Activated CD8-positive, alpha-beta memory T cell treated with anti-CD3 and anti-CD28 coated beads for 36 hours (primary cell): Measurements from ENCODE around the gene TSACC. TPM values are rescaled to one million over a fixed set of nuclear protein-coding genes. Genes with fewer than 3 reads are reported as not detected.
"Not testable (repeated sequence)": the region's sequence is repeated elsewhere in the genome, so short reads cannot be mapped to it uniquely, and the experiment has no call there.

Experiments used
- CTCF ChIA-PET: fragments of 350-600 bp; sonication (Branson Sonifier 250); formaldehyde crosslinking; loops from one replicate; lab custom pipeline; 2021; ENCODE audit warnings: antibody characterized with exemption; lab: Charles Lee
- POLR2A ChIA-PET: fragments of 350-600 bp; sonication (Branson Sonifier 250); formaldehyde crosslinking; loops from one replicate; lab custom pipeline; 2021; ENCODE audit warnings: antibody characterized with exemption; lab: Charles Lee
- total RNA-seq, 2 experiments: library from RNA; stranded (reverse); gene quantifications; one replicate each; pipeline ENCODE4 v1.2.3, GENCODE V29; 2021

Gene TSACC
- under 1 TPM in 1 of 2 experiments, not detected in 1; 0.36 TPM for total RNA-seq

- ChIA-PET CTCF (interaction anchor here (1.7 to 2.3 kb wide), 2 partner anchors 13 to 47 kb away, joined by 7 to 10 read pairs; no protein-coding TSS in a partner anchor), POLR2A (interaction anchor here (0.6 to 1.3 kb wide), 5 partner anchors 35 to 126 kb away, joined by 3 to 8 read pairs (median 4); partner anchors contain the start of genes PMF1 and SMG5)
These were observed at the start of gene TSACC, which contains the start of gene CCT3 for GRCh38 chr1:156338180-156338976. TSS of gene TSACC (plus strand) at chr1:156338526. CDS start at chr1:156339758, 1,232 bp downstream. TSS of gene CCT3 (minus strand) at chr1:156338292. CDS start at chr1:156338184, 108 bp downstream.

- ChIA-PET CTCF (no interaction called here), POLR2A (no interaction called here)
These were observed 48.5 kb upstream of the TSACC start for GRCh38 chr1:156289857-156290256.

GRCh38 chr1:156291226-156292061 lies 46.9 kb upstream of the TSACC start:
- POLR2A ChIA-PET, result interaction anchor here (0.9 kb wide), 1 partner anchor 9 kb away, joined by 4 read pairs; the partner anchor contains the start of gene SMG5
- CTCF ChIA-PET, result no interaction called here

DNA sequence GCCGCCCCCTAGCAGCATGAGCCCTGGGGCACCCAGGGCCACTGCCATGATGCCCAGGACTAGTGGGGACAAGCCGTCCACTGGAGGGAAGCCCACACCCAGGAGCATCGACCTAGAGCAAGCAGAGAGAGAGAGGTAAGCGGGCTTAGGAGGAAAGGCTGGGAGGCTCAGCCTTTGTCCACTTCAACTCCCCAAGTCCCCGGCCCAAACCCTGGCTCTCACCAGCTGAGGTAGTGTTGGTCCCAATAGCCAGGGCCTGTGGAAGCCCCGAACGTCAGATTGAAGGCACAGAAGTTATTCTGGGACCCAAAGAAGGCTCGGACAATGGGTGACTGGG lies 45.3 kb upstream of the TSACC start:
- POLR2A ChIA-PET, result interaction anchor here (0.9 kb wide), 1 partner anchor 11 kb away, joined by 3 read pairs; no protein-coding TSS in a partner anchor
- CTCF ChIA-PET, result no interaction called here

- POLR2A ChIA-PET, result interaction anchor here (1.1 kb wide), 1 partner anchor 9 kb away, joined by 3 read pairs; no protein-coding TSS in a partner anchor
These were observed 44.4 kb upstream of the TSACC start for GRCh38 chr1:156293895-156294294.

DNA sequence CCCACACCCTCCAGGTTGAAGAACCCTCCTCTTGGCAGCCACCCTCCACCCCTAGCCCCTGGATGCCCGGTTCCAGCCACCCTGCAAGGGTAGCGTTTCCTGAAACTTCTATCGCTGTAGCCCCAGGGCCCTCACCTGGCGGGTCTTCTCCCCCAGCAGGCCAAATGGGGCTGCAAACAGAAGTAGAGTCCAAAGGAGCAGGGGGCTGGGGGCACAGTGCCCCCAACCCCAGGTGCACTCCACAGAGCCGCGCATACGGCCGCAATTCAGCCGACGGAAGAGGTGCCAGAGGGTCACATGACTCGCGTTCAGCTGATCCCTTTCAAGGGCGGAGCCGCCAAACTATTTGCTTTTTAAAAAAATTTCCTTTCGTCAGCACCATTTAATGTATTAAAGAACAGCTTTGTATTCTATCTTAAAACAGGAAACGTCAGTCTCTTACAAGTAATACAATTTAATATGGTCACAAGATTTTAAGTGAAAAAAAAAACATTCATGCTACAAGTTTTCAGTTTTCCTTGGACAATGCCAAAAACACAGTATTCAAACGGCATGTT lies 42.9 kb upstream of the TSACC start, which contains the start of gene GLMP:
Gene GLMP, minus strand, starts transcription at position 289 of the 557 bp plus-strand sequence. Its CDS starts 34 bp downstream, at position 255.
- CTCF ChIA-PET, result interaction anchor here (1.0 to 2.2 kb wide), 2 partner anchors 13 to 306 kb away, joined by 3 to 6 read pairs; partner anchors contain the start of gene SMG5
- POLR2A ChIA-PET, result interaction anchor here (0.6 to 2.0 kb wide), 3 partner anchors 13 to 22 kb away, joined by 3 to 8 read pairs (median 4); partner anchors contain the start of gene SMG5

More at GRCh38 chr1:156293895-156294294, 44.4 kb upstream of the TSACC start:
- CTCF ChIA-PET, result interaction anchor here (2.2 kb wide), 1 partner anchor 12 kb away, joined by 6 read pairs; the partner anchor contains the start of gene SMG5

DNA sequence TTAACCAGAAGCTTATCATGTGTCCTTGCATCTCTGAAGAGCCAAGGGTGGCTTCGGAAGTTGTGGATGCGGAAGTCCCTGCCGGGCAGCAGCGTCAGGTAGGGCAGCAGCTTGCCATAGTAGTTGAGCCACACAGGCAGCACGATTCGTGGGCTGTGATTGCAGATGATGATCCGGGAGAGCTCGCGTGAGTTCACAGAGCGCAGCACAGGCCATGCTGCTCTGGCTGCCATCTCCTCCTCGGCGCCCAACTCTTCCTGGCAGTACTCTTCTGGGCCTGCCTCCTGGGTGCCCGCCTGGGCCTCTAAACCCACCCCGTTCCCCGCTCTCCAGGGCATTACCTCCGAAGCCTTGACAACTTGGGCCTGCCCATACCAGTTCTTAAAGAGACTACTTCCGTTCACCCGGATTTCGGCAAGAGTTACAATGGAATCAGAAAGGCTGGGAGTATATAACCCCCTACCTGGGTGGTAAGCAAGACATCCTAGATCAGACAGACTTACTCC lies 39.4 kb upstream of the TSACC start, which contains the start of gene VHLL:
Gene VHLL, minus strand, starts transcription at position 456 of the 506 bp plus-strand sequence. Its CDS starts 118 bp downstream, at position 338.
- POLR2A ChIA-PET, result no interaction called here
- CTCF ChIA-PET, result no interaction called here

DNA sequence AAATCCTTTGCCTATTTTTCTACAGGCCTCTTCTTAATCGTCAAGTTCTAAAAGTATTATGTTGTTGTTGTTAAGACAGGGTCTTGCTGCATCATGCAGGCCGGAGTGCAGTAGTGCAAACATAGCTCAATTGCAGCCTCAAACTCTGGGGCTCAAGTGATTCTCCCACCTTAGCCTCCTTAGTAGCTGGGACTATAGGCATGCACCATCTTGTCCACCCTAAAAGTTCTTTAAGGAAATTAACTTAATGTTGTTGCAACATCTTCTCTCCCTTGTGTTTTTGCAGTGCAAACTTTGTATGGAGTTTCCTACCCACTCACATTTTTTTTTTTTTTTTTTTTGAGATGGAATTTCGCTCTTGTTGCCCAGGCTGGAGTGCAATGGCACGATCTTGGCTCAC lies 35.1 kb upstream of the TSACC start:
- CTCF ChIA-PET, result interaction anchor here (0.7 kb wide), 1 partner anchor 143 kb away, joined by 3 read pairs; no protein-coding TSS in a partner anchor
- POLR2A ChIA-PET, result interaction anchor here (0.8 to 1.1 kb wide), 4 partner anchors 9 to 34 kb away, joined by 3 to 8 read pairs (median 5); partner anchors contain the start of genes CCT3 and SMG5

- CTCF ChIA-PET, result interaction anchor here (1.0 kb wide), 1 partner anchor 22 kb away, joined by 3 read pairs; the partner anchor contains the start of gene SMG5
- POLR2A ChIA-PET, result interaction anchor here (0.6 kb wide), 1 partner anchor 30 kb away, joined by 3 read pairs; no protein-coding TSS in a partner anchor
These were observed 33.1 kb upstream of the TSACC start for GRCh38 chr1:156305215-156305614.

DNA sequence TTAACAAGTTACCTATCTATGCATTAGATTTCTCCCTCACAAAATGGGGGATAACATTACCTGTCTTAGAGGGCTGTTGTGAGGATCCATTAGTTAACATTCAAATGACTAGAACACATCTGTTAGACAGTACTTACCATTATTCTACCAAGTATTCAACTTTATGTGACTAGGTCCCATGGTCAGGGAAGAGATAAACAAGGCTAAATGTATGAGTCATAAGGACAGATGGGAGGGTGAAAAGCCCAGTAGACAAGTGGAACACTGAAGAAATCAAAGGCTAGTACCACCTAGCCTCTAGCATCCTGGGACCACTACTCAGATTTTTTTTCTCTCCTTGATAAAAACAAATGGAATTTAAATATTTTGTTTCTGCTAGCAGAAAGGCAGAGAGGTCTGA lies 30.2 kb upstream of the TSACC start:
- ChIA-PET POLR2A (interaction anchor here (1.3 kb wide), 1 partner anchor 25 kb away, joined by 3 read pairs; the partner anchor contains the start of gene SMG5), CTCF (interaction anchor here (0.6 to 0.9 kb wide), 3 partner anchors 18 to 254 kb away, joined by 3 to 4 read pairs (median 3); no protein-coding TSS in a partner anchor)

GRCh38 chr1:156310962-156311361 lies 27.4 kb upstream of the TSACC start:
- CTCF ChIA-PET, result interaction anchor here (0.9 to 1.3 kb wide), 3 partner anchors 9 to 333 kb away, joined by 3 to 4 read pairs (median 3); partner anchors contain the start of gene ARHGEF2
- POLR2A ChIA-PET, result no interaction called here

DNA sequence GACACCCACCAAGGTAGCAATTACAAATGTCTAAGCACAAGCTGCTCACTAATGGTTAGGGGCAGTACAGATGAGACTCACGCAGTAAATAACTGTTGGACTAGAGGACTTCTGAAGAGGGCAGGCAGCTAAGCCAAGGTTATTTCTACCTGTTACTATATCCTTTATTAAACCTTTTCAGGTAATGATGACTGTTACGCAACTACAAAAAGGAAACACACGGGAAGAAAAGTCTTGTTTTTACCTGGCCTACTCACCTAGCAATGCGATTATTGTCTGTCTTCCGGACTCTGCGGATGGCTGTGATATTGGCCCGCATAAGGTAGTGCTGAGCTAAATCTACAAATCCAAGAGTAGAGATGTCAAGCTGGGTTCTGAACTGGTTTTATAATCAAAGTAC lies 21.4 kb upstream of the TSACC start:
- ChIA-PET CTCF (interaction anchor here (0.9 to 1.0 kb wide), 2 partner anchors 33 to 176 kb away, joined by 3 read pairs; partner anchors contain the start of gene TMEM79), POLR2A (interaction anchor here (0.7 kb wide), 1 partner anchor 59 kb away, joined by 6 read pairs; no protein-coding TSS in a partner anchor)

DNA sequence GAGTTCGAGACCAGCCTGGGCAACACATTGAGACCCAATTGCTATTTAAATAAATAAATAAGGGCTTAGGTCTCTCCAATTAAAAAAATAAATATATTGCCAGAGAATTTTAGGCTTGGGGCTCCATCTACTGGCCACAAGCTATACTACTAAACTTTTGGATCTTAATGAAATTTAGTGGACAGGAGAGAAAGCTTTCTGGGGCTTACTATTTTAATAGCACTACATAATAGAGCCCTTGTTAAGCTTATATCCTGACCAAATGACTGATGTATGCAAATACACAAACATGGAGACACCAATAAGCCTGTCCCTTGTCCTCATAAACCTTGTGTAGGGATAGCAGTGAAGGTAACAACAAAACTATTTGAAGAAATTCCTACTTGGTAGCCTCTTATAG lies 18.7 kb upstream of the TSACC start:
- POLR2A ChIA-PET, result no interaction called here
- CTCF ChIA-PET, result interaction anchor here (0.7 to 1.9 kb wide), 8 partner anchors 9 to 709 kb away, joined by 3 to 5 read pairs (median 3); partner anchors contain the start of gene TMEM79

DNA sequence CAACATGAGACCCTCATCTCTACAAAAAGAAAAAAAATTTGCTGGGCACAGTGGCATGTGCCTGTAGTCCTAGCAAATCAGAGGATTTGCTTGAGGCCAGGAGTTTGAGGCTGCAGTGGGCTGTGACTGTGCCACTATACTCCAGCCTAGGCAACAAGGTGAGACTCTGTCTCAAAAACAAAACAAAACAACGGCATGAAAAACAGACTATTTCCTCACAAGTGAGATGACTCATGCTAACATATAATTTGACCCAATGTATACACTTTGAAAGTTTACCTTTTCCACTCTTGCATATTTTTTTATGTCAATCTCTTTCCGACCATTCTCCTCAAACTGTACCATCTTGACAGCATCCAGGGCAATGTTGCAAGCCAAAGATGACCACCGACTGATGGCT lies 17.8 kb upstream of the TSACC start:
- ChIA-PET POLR2A (no interaction called here), CTCF (no interaction called here)

DNA sequence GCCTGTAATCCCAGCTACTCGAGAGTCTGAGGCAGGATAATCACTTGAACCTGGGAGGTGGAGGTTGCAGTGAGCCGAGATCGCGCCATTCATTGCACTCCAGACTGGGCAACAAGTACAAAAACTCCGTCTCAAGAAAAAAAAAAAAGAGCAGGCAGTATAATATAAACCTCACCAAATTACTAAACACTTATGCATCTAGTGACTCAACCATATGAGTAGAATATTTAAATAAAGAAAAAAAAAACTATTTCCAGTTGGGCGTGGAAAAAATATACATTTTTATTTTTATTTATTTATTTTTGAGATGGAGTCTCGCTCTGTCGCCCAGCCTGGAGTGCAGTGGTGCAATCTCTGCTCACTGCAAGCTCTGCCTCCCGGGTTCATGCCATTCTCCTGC lies 15.1 kb upstream of the TSACC start:
- POLR2A ChIA-PET, result not testable (repeated sequence)
- CTCF ChIA-PET, result interaction anchor here (0.5 kb wide), 1 partner anchor 284 kb away, joined by 4 read pairs; no protein-coding TSS in a partner anchor

DNA sequence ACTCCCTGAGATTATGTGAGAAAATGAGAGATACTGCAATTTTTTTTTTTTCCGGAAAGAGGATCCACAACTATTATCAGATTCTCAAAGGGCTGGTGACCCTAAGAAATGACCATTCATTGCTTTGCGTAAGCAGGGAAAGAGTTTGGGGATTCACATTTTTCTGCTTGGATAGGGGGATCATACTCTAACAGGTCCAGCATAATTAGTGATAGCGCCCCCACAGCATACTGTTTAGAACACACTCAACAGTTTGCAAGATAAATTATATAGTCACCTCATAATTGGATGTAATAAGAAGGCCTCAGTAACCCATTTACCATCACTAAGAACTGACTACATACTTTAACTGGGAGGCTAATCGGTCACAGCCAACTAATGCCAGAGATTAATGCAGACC lies 2.1 kb upstream of the TSACC start:
- POLR2A ChIA-PET, result interaction anchor here (0.5 kb wide), 1 partner anchor 209 kb away, joined by 10 read pairs; no protein-coding TSS in a partner anchor
- CTCF ChIA-PET, result interaction anchor here (1.7 to 2.3 kb wide), 2 partner anchors 11 to 49 kb away, joined by 7 to 10 read pairs; no protein-coding TSS in a partner anchor
